ENCODE measurements around the gene ITGB3. TPM values are rescaled to one million over a fixed set of nuclear protein-coding genes. Genes with fewer than 3 reads are reported as not detected.

ITGB3 gene
- total and polyA plus RNA-seq, 2 of the 8 experiments (the other 6 are each of a cell fraction or from before 2014, with no cell fraction given) = 0.08 to 0.09 TPM

DNA sequence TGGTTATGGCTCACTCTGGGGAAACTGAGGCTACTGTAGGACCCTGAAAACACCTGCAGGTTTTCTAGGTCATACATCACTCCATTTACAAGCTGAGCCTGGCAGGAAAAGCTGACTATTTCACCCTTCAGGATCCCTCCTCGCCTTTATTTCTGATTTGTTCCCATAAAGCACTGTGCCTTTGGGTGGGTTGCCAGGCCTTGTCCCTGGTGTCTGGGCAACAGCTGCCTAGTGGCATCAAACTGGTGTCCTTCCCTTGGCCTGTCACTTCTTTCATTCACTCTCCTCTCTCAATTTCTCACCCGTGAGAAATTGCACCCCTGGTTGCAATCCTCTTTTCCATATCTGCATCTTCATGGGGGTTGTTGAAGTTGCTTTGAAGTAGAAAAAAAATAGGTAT lies 42.8 kb upstream of the ITGB3 start:
- Histone ChIP-seq H3K4me3 (ENCODE audit: extremely low read depth in 1 of 4, insufficient read depth in 2 of 4, low read depth in 3 of 4, low read length in 4 of 4) (no peak overlapping the region), H2AFZ (ENCODE audit: low read length) (no peak overlapping the region), H3K36me3 (ENCODE audit: control insufficient read depth in 2 of 4, insufficient read depth in 4 of 4, low read length in 3 of 4) (no peaks in the 10 kb centered on the region), H3K4ac (replicated peaks; ENCODE audit: insufficient read length, low read depth, low read length) (no peak overlapping the region), H3K23ac (ENCODE audit: insufficient read length) (no peak overlapping the region), H3K9me3 (ENCODE audit: insufficient read depth in 2 of 2, low read depth in 1 of 2, low read length in 1 of 2) (no peaks in the 10 kb centered on the region), H2BK20ac (ENCODE audit: low read length) (no peak overlapping the region), H4K5ac (ENCODE audit: insufficient read length, low read depth, low read length) (no peak overlapping the region), H2BK12ac (ENCODE audit: low read depth, low read length) (no peak overlapping the region), H2BK120ac (replicated peaks; ENCODE audit: low read depth, low read length) (no peak overlapping the region), H3K23me2 (ENCODE audit: low read depth, low read length) (peaks cover 2% of the 10 kb centered on the region; the same call in 1 of the 2 replicates), H3K27ac (ENCODE audit: low read depth, low read length) (no peak overlapping the region), H4K20me1 (replicated peaks in 1 of 2; ENCODE audit: control insufficient read depth in 1 of 2, insufficient read depth in 2 of 2, low read length in 2 of 2) (no peaks in the 10 kb centered on the region), H3K4me2 (ENCODE audit: insufficient read depth in 1 of 2, low read depth in 2 of 2, low read length in 2 of 2) (no peak overlapping the region), H3K79me1 (ENCODE audit: low read depth, low read length) (no peaks in the 10 kb centered on the region), H3K9ac (replicated peaks in 1 of 4; ENCODE audit: extremely low read depth in 1 of 4, low read depth in 3 of 4, low read length in 3 of 4) (no peak overlapping the region), H4K91ac (replicated peaks; ENCODE audit: insufficient read length, low read length) (no peak overlapping the region), H3K4me1 (replicated peaks in 1 of 4; ENCODE audit: control insufficient read depth in 3 of 4, insufficient read depth in 4 of 4, low read length in 3 of 4) (0 out of 7 replicates have a peak, but pooled peaks cover 0 to 2% (median 0%) of the 10 kb centered on the region in 4 experiments), H2BK15ac (ENCODE audit: low read length) (no peak overlapping the region), H3K56ac (replicated peaks; ENCODE audit: insufficient read length, low read depth, low read length) (no peak overlapping the region), H4K8ac (ENCODE audit: extremely low read depth, insufficient read depth, low read length) (no peak overlapping the region), H2BK5ac (ENCODE audit: low read depth, low read length) (no peak overlapping the region), H3K27me3 (replicated peaks in 1 of 4; ENCODE audit: control insufficient read depth in 3 of 4, extremely low read depth in 1 of 4, insufficient read depth in 3 of 4, low read length in 3 of 4) (peaks cover 0 to 2% (median 0%) of the 10 kb centered on the region in 4 experiments; a peak in 1 of 7 replicates), H3K14ac (ENCODE audit: insufficient read length) (no peak overlapping the region), H2AK5ac (ENCODE audit: low read depth, low read length) (no peak overlapping the region), H3K79me2 (ENCODE audit: control insufficient read depth in 1 of 2, insufficient read depth in 2 of 2, low read length in 2 of 2) (no peaks in the 10 kb centered on the region), H3K18ac (ENCODE audit: extremely low read depth, low read length) (no peak overlapping the region)
- DNase-seq (ENCODE audit: low read depth in 1 of 2, low spot score in 2 of 2) = no peak
- no peak for FAIRE-seq
- WGBS, 2 experiments (ENCODE audit: extremely low coverage in 1 of 2, insufficient coverage in 1 of 2, insufficient read length in 1 of 2, insufficient replicate concordance in 2 of 2, low coverage in 1 of 2, low lambda C conversion rate in 2 of 2, missing lambda C conversion rate in 1 of 2) = 81% methylated on average over 2 of the region's 2 CpGs; no CpG with 5 or more reads in 1 of the 2 experiments
- CTCF ChIA-PET (ENCODE audit: partially characterized antibody) = interaction anchor here (1.0 to 2.4 kb wide), 3 partner anchors 19 to 105 kb away, joined by 3 to 10 read pairs (median 4); no protein-coding TSS in a partner anchor
- POLR2A ChIA-PET (ENCODE audit: partially characterized antibody) = interaction anchor here (1.5 kb wide), 1 partner anchor 18 kb away, joined by 6 read pairs; no protein-coding TSS in a partner anchor
- TF ChIP-seq KDM1A (IDR thresholded peaks at IDR 0.05; ENCODE audit: borderline replicate concordance, low read length) (no peak), CBX5 (IDR thresholded peaks at IDR 0.05; ENCODE audit: low read depth, low read length) (no peak), SIN3A (conservative IDR thresholded peaks at IDR 0.05 in 1 of 2, IDR thresholded peaks at IDR 0.05 in 1 of 2; ENCODE audit: low read depth in 1 of 2, low read length in 2 of 2) (no peak), CEBPB (IDR thresholded peaks at IDR 0.05; ENCODE audit: low read depth, low read length) (no peak), TAF1 (IDR thresholded peaks at IDR 0.05; ENCODE audit: low read depth, low read length) (no peak), TEAD4 (IDR thresholded peaks at IDR 0.05; ENCODE audit: low read depth, low read length) (no peak)
